ES-I3 (cell line): ENCODE results near the gene SUCO.

Experiments
- H3K36me3 ChIP-seq: 2 replicates; pipeline ENCODE4 v1.6.1; 2013; ENCODE audit warnings: mild to moderate bottlenecking, low read length, control low read depth, moderate library complexity; ENCODE audit not compliant: insufficient read depth
- H3K4me1 ChIP-seq: 2 replicates; pipeline ENCODE4 v1.6.1; 2013; ENCODE audit warnings: mild to moderate bottlenecking, control low read depth, low read length; ENCODE audit not compliant: insufficient read depth
- H3K9ac ChIP-seq: 2 replicates; pipeline ENCODE4 v1.6.1; 2013; ENCODE audit warnings: low read depth, mild to moderate bottlenecking, low read length, moderate library complexity
- H3K9me3 ChIP-seq: 2 replicates; pipeline ENCODE4 v1.6.1; 2013; ENCODE audit warnings: mild to moderate bottlenecking, low read length, moderate library complexity; ENCODE audit not compliant: control insufficient read depth, insufficient read depth

The SUCO gene

DNA sequence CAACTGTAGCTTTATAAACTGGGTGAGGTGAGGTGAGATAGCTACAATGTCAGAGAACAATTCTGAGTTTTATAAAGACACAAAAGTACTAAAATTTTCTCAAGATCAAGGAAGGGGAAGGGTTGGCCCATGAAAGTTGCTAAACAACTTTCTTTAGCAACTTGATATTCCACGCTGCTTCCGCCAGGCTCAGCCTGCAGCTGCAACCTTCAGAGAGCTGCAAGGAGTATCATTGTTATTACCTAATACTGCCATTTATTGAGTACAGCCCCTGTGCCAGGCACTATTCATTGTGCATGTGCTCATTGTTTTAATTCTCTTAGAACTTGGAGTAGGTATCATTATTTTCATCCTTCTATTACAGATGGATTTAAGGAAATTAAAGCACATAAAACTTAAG is 34.1 kb upstream of the SUCO start:
- no peak overlapping the region for H3K9ac ChIP-seq
- peaks cover 11% of the 10 kb centered on the region; the same call in 1 of the 2 replicates for H3K4me1 ChIP-seq
- no peaks in the 10 kb centered on the region for H3K9me3 ChIP-seq
- H3K36me3 ChIP-seq: no peaks in the 10 kb centered on the region

DNA sequence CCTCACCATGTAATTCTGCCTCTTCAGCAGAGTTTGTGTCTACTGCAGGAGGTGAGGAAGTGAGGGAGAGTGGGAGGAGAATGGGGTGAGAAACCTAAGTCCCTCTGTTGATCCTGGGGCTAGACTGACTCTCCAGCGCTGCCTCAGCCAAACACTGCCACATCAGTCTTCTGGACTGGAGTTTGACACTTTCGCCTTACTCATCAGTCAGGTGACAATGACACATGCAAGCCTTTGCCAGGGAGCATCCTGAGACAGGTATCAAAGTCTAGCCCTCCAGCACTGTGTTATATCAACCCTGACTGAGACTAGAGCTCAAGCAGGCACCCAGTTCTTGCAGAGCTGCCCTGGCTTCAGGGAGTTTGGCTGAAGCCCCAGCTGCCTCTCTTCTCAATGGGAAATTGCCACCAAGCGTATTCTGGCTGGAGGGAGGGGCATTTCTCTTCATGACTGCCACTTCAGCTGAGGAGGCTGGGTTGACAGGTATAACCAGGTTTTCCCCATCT is 33.3 kb upstream of the SUCO start:
- H3K9me3 ChIP-seq: no peaks in the 10 kb centered on the region
- H3K36me3 ChIP-seq: no peaks in the 10 kb centered on the region
- no peak overlapping the region for H3K9ac ChIP-seq
- peaks cover 11% of the 10 kb centered on the region; the same call in 1 of the 2 replicates for H3K4me1 ChIP-seq

DNA sequence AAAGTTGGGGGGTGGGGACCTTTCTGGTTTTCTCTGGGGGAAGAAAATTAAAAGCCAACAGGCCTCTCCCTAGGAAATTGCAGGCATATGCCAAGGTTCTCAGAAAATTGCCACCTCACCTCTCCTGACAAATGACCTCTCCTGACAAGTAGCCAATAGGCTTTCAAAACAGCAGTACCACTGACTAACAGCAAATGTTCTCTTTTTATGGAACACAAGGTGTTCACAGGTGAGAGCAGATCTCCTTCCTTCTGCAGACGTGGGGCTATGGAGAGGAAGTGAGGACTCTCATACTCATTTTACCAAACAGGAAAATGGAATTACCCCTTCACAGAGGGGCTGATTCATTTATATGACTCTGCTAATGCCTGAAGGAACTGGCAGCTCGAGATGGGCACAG is 32.7 kb upstream of the SUCO start:
- peaks cover 11% of the 10 kb centered on the region; the same call in 1 of the 2 replicates for H3K4me1 ChIP-seq
- H3K36me3 ChIP-seq: no peaks in the 10 kb centered on the region
- no peaks in the 10 kb centered on the region for H3K9me3 ChIP-seq
- H3K9ac ChIP-seq: no peak overlapping the region

DNA sequence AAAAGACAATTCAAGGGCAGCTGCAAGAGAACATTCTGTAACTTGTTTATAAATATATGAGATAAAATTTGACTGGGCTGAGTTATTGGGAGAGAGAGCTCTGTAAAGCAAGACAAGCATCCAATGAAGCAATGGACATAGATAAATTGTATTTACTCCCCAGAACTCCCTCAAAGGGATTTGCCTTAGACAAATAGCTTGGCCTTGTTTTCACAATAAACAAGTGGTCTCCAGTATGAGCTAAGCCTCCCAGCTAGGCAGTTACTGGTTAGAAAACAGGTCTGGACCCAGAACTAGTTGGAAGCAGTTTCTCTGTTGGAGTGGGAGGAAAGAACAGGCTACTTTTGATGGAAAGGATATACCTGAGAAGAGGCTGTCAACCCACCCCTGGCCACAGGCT is 25.2 kb upstream of the SUCO start:
- Histone ChIP-seq H3K9ac (no peak overlapping the region), H3K9me3 (no peaks in the 10 kb centered on the region), H3K36me3 (no peaks in the 10 kb centered on the region; the same call in 1 of the 2 replicates), H3K4me1 (no peaks in the 10 kb centered on the region)

DNA sequence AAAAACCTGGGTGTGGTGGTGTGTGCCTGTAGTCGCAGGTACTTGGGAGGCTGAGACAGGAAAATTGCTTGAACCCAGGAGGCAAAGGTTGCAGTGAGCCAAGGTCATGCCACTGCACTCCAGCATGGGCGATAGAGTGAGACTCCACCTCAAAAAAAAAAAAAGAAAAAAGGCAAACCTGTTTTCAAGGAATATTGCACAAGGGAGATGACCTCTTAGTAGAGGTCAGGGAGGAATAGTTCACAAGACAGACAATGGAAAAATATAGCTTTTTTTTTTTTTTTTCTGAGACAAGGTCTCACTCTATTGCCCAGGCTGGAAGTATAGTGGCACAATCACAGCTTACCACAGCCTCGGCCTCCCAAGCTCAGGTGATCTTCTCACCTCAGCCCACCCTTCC is 22.5 kb upstream of the SUCO start:
- Histone ChIP-seq H3K36me3 (no peaks in the 10 kb centered on the region; the same call in 1 of the 2 replicates), H3K9me3 (no peaks in the 10 kb centered on the region), H3K9ac (no peak overlapping the region), H3K4me1 (no peaks in the 10 kb centered on the region)

DNA sequence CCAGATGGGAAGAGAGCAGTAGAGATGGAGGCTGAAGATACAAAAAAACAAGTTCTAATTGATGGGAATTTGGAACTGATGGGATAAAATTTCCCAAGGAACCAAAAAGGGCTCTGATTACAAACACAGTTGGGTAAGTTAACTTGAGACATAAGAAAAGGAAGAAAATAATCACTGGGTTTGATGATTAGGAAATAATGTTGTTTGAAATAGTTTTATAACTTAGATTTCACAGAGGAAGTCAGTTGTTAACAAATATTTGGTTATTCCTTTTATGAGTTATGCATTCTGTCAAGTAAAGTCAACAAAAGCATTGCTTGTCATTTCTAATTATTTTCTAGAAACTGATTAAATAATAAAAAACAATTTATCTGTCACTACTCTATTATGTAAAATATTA is 20.4 kb upstream of the SUCO start:
- Histone ChIP-seq H3K9ac (no peak overlapping the region), H3K9me3 (no peaks in the 10 kb centered on the region), H3K4me1 (no peaks in the 10 kb centered on the region), H3K36me3 (no peaks in the 10 kb centered on the region; the same call in 1 of the 2 replicates)

DNA sequence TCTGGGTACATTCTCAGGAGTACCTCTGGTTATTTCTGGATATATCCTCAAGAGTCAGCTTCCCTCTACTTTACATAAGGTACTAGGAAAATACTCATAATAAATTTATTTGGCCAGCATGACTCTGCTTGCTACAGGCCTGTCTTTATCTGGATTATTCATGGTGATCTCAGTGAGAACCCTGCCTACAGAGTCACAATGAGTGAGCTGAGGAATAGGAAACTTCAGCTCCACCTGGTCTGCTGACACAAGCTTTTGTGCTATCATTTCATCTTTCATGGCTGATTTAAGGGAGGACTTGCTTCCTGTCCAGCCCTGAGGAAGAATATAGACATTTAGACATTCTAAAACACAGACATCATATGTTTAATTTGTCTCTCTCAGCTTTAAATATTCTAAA is 19.5 kb upstream of the SUCO start:
- H3K36me3 ChIP-seq: no peaks in the 10 kb centered on the region; the same call in 1 of the 2 replicates
- no peaks in the 10 kb centered on the region for H3K9me3 ChIP-seq
- no peaks in the 10 kb centered on the region for H3K4me1 ChIP-seq
- H3K9ac ChIP-seq: no peak overlapping the region

DNA sequence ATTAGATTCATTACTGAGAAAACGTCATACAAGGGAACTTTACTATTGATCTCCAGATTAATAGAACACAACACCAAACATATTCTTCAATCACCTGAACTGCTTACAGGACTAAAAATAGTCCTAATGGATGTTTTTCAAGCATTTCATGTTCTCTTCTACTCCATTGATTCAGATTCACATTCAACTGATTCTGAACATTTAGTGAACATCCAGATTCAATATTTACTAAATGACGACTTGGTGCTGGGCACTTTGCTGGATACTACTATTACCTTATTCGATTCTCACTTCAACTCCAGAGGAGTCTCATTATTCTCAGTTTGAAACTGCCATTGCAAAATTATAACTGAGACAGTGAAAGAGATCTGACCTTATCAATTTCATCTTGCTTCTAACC is 18.8 kb upstream of the SUCO start:
- Histone ChIP-seq H3K4me1 (no peaks in the 10 kb centered on the region), H3K9me3 (no peaks in the 10 kb centered on the region), H3K9ac (no peak overlapping the region), H3K36me3 (no peaks in the 10 kb centered on the region; the same call in 1 of the 2 replicates)

DNA sequence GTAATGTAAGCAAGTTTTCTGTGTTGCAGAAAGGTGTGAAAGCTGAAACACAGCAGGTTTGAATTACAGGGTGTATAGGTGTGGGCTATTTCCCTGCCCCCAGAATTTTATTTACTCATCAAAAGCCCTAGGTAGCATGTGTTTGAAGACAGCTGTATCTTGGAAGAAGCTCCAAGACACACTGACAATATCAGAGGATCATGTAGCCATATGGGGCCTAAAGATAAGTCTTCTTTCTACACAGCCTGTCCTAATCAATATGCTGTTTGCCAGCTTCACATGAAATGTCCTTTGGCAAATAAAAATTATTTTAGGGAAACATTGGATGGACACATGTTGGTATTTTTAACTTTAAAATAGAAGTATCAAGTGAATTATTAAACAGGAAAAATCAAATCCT is 17.5 kb upstream of the SUCO start:
- no peak overlapping the region for H3K9ac ChIP-seq
- H3K9me3 ChIP-seq: no peaks in the 10 kb centered on the region
- H3K4me1 ChIP-seq: no peaks in the 10 kb centered on the region
- no peaks in the 10 kb centered on the region; the same call in 1 of the 2 replicates for H3K36me3 ChIP-seq

DNA sequence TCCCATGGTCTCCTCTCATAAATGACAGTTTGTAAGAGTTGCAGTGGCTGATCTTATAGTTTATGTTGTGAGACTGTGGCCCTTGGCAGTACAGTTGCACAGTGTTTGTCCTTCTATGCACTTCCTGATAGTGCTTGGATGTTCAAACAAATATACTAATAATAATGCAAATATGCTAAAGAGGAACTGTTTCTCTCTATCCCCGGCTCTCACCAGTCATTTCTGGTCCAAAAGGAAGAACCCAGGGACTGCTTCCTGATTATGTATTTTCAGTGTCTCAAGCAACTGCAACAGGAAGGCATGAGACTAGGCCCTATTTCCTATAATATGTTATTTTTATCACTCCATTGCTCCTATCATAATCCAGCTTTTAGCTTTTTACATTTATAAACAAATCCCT is 17.0 kb upstream of the SUCO start:
- Histone ChIP-seq H3K9me3 (no peaks in the 10 kb centered on the region), H3K36me3 (no peaks in the 10 kb centered on the region; the same call in 1 of the 2 replicates), H3K9ac (no peak overlapping the region), H3K4me1 (no peaks in the 10 kb centered on the region)

DNA sequence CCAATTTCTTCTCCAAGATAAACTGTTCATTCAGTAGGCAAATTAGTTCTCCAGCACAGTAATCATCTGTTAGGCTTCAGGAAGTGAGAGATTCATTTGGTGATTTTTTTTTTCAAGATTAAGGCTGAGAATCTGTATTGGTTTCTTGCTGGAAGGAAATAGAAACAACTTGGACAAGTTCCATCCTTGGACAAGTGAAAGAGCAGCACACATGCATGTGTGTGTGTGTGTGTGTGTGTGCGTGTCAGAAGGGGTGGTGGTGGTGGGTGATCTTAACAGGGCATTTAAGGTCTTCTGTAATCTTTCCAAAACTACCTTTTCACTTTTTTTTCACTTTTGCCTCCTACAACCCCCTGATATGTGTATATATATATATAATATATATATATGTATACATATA is 15.9 kb upstream of the SUCO start:
- H3K4me1 ChIP-seq: no peaks in the 10 kb centered on the region
- H3K36me3 ChIP-seq: no peaks in the 10 kb centered on the region
- H3K9me3 ChIP-seq: no peaks in the 10 kb centered on the region
- no peak overlapping the region for H3K9ac ChIP-seq

DNA sequence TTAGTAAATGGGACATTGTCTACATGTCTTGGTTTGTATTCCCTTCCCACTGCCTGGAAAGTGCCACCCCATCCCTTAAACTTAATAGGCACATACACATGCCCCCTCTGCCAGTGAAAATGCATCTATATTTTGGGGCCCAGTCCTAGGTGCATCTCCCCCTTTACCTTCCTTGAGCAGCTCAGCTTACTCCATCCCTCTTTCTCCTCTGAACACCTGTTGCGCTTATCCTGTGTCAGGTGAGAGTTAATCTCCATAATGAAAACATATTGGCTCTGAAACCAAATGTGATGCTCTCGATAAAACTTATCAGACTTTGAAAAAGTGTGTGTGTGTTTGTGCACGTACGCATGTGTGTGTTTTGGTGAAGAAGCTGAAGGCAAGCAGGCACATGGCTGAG is 15.4 kb upstream of the SUCO start:
- no peaks in the 10 kb centered on the region for H3K9me3 ChIP-seq
- no peaks in the 10 kb centered on the region for H3K36me3 ChIP-seq
- H3K9ac ChIP-seq: no peak overlapping the region
- no peaks in the 10 kb centered on the region for H3K4me1 ChIP-seq

DNA sequence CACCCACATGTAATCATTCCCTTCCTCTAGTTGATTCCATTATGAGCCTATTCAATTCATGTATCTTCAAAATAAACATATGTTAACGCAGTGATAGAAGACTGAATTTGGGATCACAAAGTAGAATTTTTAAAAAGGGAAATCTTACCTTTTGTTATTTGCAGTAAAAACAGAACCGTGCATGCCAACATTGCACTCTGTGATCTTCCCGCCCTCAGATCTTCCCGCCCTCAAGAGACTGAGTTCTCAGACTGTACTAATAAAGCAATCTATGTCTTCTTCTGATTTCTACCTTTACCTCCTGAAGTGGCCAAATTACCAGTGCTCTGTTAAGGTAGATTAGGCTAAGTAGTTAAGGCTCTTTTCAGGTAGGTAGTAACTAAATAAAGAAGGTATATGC is 3.6 kb upstream of the SUCO start:
- Histone ChIP-seq H3K9ac (no peak overlapping the region), H3K9me3 (no peaks in the 10 kb centered on the region), H3K36me3 (no peaks in the 10 kb centered on the region), H3K4me1 (0 out of 2 replicates have a peak, but pooled peaks cover 3% of the 10 kb centered on the region)

DNA sequence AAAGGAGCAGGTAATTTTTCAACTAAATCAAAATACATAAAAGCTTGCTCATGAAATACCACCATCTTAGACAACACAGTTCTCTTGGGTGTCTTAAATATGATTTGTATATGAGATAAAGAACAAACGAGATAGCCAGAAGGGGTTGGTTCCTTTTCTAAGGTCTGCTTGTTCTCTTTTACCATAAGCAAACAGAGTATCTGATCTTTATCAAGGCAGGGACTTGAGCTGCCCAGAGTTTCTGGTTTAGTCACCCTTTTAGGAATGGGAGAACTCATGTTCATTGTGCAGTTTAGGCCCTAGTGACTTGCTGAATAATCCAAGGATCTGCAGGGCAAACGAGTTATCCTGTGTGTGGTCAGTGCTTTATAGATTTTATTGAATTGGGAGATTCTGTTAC is 3.0 kb upstream of the SUCO start:
- no peak overlapping the region for H3K9ac ChIP-seq
- H3K36me3 ChIP-seq: no peaks in the 10 kb centered on the region
- H3K9me3 ChIP-seq: no peaks in the 10 kb centered on the region
- H3K4me1 ChIP-seq: 0 out of 2 replicates have a peak, but pooled peaks cover 3% of the 10 kb centered on the region

DNA sequence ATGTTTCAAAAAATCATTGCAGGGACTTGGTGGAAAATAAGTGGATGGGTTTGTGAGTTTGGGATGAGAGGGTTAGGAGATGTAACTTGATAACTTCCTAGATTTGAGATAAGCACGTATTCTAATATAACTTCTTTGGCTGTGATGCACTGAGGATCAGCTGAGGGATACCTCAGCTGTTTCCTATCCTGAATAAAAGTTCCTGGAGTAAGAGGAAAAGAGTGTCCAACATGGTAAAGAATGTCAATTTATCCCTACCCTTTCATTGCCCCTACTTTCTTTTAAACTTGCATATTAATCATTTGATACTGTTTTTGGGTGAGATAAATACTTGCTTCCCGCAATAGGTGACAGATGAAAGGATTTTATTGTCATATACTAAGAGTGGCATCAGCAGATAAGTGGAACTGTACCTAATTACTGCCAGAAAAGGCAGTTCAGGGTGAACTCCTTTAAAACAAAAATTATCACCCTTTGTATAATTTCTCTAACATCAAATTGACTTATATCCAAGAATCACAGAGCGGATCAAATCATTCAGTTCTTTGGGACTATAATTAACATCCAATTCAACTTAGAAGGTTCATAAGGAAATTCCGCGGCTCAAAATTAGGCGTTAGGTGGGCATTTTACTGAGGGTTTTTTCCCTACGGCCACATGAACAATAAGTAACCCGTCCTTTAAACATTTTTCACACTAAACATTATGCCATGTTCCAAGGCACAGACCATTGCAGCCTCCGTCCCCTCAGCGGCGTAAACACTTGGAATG is 1.4 kb upstream of the SUCO start:
- H3K4me1 ChIP-seq: peaks cover 18% of the 10 kb centered on the region; the same call in 1 of the 2 replicates
- H3K36me3 ChIP-seq: no peaks in the 10 kb centered on the region
- H3K9me3 ChIP-seq: no peaks in the 10 kb centered on the region
- peak overlapping the region; percentile 80 for H3K9ac ChIP-seq
